OCI-LY7 (cell line): Measurements from ENCODE around the gene ROS1. TPM values are rescaled to one million over a fixed set of nuclear protein-coding genes. Genes with fewer than 3 reads are reported as not detected.

Experiments used
- BruUV-seq: library from RNA; stranded (reverse); fragments of 400-500 nt; replicated peaks from 2 replicates; lab custom pipeline; 2021; lab: Mats Ljungman, UMichigan
- CTCF ChIA-PET: fragments of 300-600 bp; sonication (Branson Sonifier 250); formaldehyde crosslinking; loops from one replicate; lab custom pipeline; 2022; ENCODE audit warnings: antibody characterized with exemption; ENCODE audit not compliant: unreplicated experiment; lab: Charles Lee
- POLR2A ChIA-PET: fragments of 300-600 bp; sonication (Branson Sonifier 250); formaldehyde crosslinking; loops from one replicate; lab custom pipeline; 2022; ENCODE audit warnings: antibody characterized with exemption; lab: Charles Lee
- DNase-seq: peaks from one replicate; pipeline ENCODE4 v3.0.0-alpha.2; 2015; ENCODE audit warnings: low spot score
- H2AFZ ChIP-seq: fragments of 200-600 bp; sonication (generic), shearing (Covaris generic); 2 replicates; pipeline ENCODE4 v1.6.1; 2014; ENCODE audit warnings: mild to moderate bottlenecking, antibody characterized with exemption, low read length, moderate library complexity
- H3K27ac ChIP-seq: fragments of 200-600 bp; sonication (generic); 2 replicates; pipeline ENCODE4 v1.5.1; 2014; ENCODE audit warnings: mixed run types, low read depth, mild to moderate bottlenecking, moderate library complexity, low read length, inconsistent platforms; ENCODE audit not compliant: poor library complexity, severe bottlenecking
- H3K36me3 ChIP-seq: fragments of 200-600 bp; sonication (generic); 2 replicates; pipeline ENCODE4 v1.6.1; 2014; ENCODE audit warnings: mild to moderate bottlenecking, antibody characterized with exemption, low read length, moderate library complexity, mixed read lengths; ENCODE audit not compliant: insufficient read depth
- H3K4me1 ChIP-seq: fragments of 200-600 bp; sonication (generic); 2 replicates; pipeline ENCODE4 v1.5.1; 2014; ENCODE audit warnings: mild to moderate bottlenecking, low read length; ENCODE audit not compliant: insufficient read depth, poor library complexity, severe bottlenecking
- H3K4me2 ChIP-seq: fragments of 200-600 bp; sonication (generic); 2 replicates; pipeline ENCODE4 v1.6.1; 2014; ENCODE audit warnings: mild to moderate bottlenecking, low read length
- H3K4me3 ChIP-seq: fragments of 200-600 bp; sonication (generic); 2 replicates; pipeline ENCODE4 v1.5.1; 2014; ENCODE audit warnings: mild to moderate bottlenecking, low read depth, low read length; ENCODE audit not compliant: poor library complexity, severe bottlenecking
- H3K79me2 ChIP-seq: fragments of 200-600 bp; sonication (generic); 2 replicates; pipeline ENCODE4 v1.6.1; 2016; ENCODE audit warnings: low read depth, mild to moderate bottlenecking, low read length, moderate library complexity, mixed read lengths; ENCODE audit not compliant: insufficient read depth
- H3K9me2 ChIP-seq: fragments of 200-600 bp; sonication (generic); 2 replicates; pipeline ENCODE4 v1.6.1; 2016; ENCODE audit warnings: mild to moderate bottlenecking, low read length, mixed read lengths; ENCODE audit not compliant: insufficient read depth
- H3K9me3 ChIP-seq: fragments of 200-600 bp; sonication (generic); 2 replicates; pipeline ENCODE4 v1.6.1; 2014; ENCODE audit warnings: mild to moderate bottlenecking, mixed run types, low read length, mixed read lengths
- H4K20me1 ChIP-seq: fragments of 200-600 bp; sonication (generic); 2 replicates; pipeline ENCODE4 v1.6.1; 2014; ENCODE audit warnings: mild to moderate bottlenecking, antibody characterized with exemption, low read length, moderate library complexity, mixed read lengths; ENCODE audit not compliant: insufficient read depth
- EZH2phosphoT487 ChIP-seq: fragments of 200-600 bp; sonication (generic); IDR thresholded peaks from 2 replicates; pipeline ENCODE4 v1.6.1; 2018; ENCODE audit warnings: low read depth, borderline replicate concordance, mild to moderate bottlenecking, mixed run types, antibody characterized with exemption, low read length, moderate library complexity, mixed read lengths
- intact Hi-C: fragments of 100-400 bp; cut with micrococcal nuclease; formaldehyde crosslinking; loops from one replicate; pipeline ENCODE4 v1.10.0; 2022; ENCODE audit not compliant: unreplicated experiment
- total RNA-seq, 2 experiments: library from RNA; depleted of rRNA in 1 of 2; stranded (reverse); fragments of >200 nt in 1 of 2; shearing (Covaris generic) in 1 of 2; gene quantifications; 2 replicates each; pipeline ENCODE4 v1.2.3, GENCODE V29; 2014 to 2022
- TF ChIP-seq, protein P1 (sequence below): fragments of 200-600 bp; sonication (generic); conservative IDR thresholded peaks from 2 replicates; pipeline ENCODE4 v1.5.1; 2014; ENCODE audit warnings: mild to moderate bottlenecking, antibody characterized with exemption, low read length, moderate library complexity, mixed read lengths

Gene ROS1
- total RNA-seq, 2 experiments from 2014 or later, result not detected

DNA sequence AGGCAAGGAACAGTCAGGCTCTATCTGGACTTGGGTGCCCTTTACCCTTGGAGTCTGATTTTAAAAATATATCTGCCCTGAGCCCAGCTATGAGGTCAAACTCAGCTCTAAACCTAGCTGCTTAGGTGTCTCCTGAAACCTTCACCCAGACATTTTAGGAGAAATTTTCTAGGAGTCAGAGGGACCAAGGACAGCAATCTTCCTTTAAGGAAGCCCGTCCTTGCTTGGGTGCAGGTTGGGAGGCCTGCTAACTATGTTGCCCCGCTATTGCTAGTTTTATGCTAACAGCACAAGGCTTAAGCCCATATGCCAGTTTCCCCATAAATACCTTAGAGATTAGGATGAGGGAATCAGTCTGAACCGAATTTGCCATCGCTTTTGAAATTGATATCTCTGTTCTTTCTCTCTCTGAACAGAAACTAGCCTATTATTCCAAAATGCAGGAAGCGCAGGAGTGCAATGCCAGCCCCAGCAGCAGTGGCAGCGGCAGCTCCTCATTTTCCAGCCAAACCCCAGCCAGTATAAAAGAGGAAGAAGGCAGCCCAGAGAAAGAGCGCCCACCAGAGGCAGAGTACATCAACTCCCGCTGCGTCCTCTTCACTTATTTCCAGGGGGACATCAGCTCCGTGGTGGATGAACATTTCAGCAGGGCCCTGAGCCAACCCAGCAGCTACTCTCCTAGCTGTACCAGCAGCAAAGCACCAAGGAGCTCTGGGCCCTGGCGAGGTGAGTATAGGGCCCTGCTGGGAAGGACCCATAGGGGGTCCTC lies 157.8 kb downstream of the ROS1 start:
- no TSS peak for BruUV-seq
- Histone ChIP-seq H4K20me1 (no peaks in the 10 kb centered on the region), H3K79me2 (no peaks in the 10 kb centered on the region), H3K36me3 (no peaks in the 10 kb centered on the region), H2AFZ (no peak overlapping the region), H3K27ac (no peak overlapping the region), H3K9me2 (no peaks in the 10 kb centered on the region), H3K9me3 (no peaks in the 10 kb centered on the region), H3K4me1 (no peaks in the 10 kb centered on the region), H3K4me2 (no peak overlapping the region), H3K4me3 (no peak overlapping the region)
- ChIA-PET POLR2A (no interaction called here), CTCF (no interaction called here)
- intact Hi-C loops, result no loop called here
- no peak for DNase-seq
- no peak for TF ChIP-seq EZH2phosphoT487
- TF ChIP-seq, protein P1, sequence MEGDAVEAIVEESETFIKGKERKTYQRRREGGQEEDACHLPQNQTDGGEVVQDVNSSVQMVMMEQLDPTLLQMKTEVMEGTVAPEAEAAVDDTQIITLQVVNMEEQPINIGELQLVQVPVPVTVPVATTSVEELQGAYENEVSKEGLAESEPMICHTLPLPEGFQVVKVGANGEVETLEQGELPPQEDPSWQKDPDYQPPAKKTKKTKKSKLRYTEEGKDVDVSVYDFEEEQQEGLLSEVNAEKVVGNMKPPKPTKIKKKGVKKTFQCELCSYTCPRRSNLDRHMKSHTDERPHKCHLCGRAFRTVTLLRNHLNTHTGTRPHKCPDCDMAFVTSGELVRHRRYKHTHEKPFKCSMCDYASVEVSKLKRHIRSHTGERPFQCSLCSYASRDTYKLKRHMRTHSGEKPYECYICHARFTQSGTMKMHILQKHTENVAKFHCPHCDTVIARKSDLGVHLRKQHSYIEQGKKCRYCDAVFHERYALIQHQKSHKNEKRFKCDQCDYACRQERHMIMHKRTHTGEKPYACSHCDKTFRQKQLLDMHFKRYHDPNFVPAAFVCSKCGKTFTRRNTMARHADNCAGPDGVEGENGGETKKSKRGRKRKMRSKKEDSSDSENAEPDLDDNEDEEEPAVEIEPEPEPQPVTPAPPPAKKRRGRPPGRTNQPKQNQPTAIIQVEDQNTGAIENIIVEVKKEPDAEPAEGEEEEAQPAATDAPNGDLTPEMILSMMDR, result peak; percentile 43

DNA sequence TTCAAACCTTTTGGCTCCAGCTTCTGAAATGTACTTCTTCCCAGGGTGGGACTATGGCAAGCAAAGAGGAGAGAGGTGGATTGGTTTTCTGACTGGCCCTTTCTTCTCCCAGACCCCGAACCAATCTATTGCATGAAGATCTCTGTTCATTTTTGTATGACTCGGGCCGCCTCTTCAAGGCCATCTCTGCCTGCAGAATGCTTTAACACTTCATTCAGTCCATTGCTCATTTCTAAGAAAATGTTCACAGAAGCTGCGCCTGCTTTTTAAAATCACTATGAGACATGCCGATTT lies 158.7 kb downstream of the ROS1 start:
- BruUV-seq, result no TSS peak
- intact Hi-C loops, result no loop called here
- Histone ChIP-seq H3K79me2 (no peaks in the 10 kb centered on the region), H3K4me1 (no peaks in the 10 kb centered on the region), H3K9me2 (no peaks in the 10 kb centered on the region), H3K4me2 (no peak overlapping the region), H3K36me3 (no peaks in the 10 kb centered on the region), H3K27ac (no peak overlapping the region), H4K20me1 (no peaks in the 10 kb centered on the region), H3K4me3 (no peak overlapping the region), H3K9me3 (no peaks in the 10 kb centered on the region), H2AFZ (no peak overlapping the region)
- ChIA-PET POLR2A (no interaction called here), CTCF (no interaction called here)
- no peak for TF ChIP-seq EZH2phosphoT487
- TF ChIP-seq, protein P1, result no peak
- no peak for DNase-seq

DNA sequence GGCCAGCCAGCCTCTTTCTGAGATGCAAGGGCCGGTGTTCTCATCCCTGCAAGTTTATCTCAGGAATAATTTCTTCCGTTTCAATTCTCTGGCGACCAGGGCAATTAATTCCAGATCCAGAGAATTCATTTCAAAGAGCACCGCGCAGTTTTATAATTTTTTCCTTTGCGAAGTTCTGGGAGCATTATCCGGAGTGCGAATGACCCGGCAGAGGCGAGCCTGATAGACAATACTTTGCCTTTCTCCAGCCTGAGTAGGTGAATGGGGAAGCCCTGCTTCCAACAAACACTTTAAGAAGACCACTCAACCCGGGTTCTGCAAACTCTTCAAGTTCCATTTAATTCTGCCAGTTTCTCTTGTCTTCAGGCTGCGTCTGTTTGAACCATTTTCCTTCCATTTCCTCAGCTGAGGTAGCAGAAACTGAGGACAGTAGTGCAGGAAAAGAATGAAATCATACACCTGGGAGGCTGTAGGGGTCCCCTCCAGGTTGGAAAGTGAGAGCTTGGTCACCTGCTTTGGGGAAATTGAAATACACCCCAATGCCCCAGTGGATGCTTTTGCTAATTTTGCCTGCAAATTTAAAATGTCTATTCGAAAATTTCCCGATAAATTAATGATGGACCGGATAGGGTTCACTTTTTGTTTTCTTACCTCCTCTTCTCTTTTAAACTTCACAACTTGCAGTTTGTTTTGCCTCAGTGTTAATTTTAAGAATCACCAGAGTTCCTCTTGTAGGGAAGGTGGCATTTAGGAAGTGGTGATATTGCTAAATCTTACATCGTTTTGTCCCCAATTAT lies 159.3 kb downstream of the ROS1 start:
- Histone ChIP-seq H3K9me2 (no peaks in the 10 kb centered on the region), H3K4me1 (no peaks in the 10 kb centered on the region), H3K4me3 (no peak overlapping the region), H3K79me2 (no peaks in the 10 kb centered on the region), H4K20me1 (no peaks in the 10 kb centered on the region), H2AFZ (no peak overlapping the region), H3K27ac (no peak overlapping the region), H3K36me3 (no peaks in the 10 kb centered on the region), H3K4me2 (no peak overlapping the region), H3K9me3 (no peaks in the 10 kb centered on the region)
- BruUV-seq, result no TSS peak
- CTCF ChIA-PET, result no interaction called here
- intact Hi-C loops, result no loop called here
- DNase-seq, result no peak
- POLR2A ChIA-PET, result no interaction called here
- TF ChIP-seq EZH2phosphoT487, result no peak
- TF ChIP-seq, protein P1, result no peak
